ENCODE results near the gene FRK. TPM values are rescaled to one million over a fixed set of nuclear protein-coding genes. Genes with fewer than 3 reads are reported as not detected.
"Not testable (repeated sequence)": the region's sequence is repeated elsewhere in the genome, so short reads cannot be mapped to it uniquely, and the experiment has no call there.

FRK gene
- total and polyA plus RNA-seq, 8 donors: 3.1 to 16.1 (median 4.5) TPM

DNA sequence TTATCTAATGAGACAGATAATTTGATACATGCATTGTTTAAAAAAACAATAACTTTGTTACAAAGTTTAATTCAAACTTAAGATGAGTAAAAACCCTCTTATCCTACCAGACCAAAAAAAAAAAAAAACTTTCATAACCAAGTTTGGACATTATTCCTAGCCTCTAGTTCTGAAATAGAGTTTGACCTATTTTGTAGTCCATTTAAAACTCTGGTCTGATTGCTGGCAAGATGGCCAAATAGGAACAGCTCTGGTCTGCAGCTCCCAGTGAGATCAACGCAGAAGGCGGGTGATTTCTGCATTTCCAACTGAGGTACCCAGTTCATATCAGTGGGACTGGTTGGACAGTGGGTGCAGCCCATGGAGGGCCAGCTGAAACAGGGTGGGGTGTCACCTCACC, 125.9 kb downstream of the FRK start:
- H3K36me3 ChIP-seq: no peaks in the 10 kb centered on the region
- peaks cover 0 to 1% of the 10 kb centered on the region in 2 donors for H3K9me3 ChIP-seq
- no peaks in the 10 kb centered on the region for H3K4me1 ChIP-seq
- TF ChIP-seq CTCF (IDR thresholded peaks at IDR 0.05): no peak
- intact Hi-C loops (cut with DNase I): no loop called here
- H3K27ac ChIP-seq: no peak overlapping the region
- no peak overlapping the region for H3K4me3 ChIP-seq
- ATAC-seq: no peak
- no peaks in the 10 kb centered on the region for H3K27me3 ChIP-seq
- no peak for DNase-seq

DNA sequence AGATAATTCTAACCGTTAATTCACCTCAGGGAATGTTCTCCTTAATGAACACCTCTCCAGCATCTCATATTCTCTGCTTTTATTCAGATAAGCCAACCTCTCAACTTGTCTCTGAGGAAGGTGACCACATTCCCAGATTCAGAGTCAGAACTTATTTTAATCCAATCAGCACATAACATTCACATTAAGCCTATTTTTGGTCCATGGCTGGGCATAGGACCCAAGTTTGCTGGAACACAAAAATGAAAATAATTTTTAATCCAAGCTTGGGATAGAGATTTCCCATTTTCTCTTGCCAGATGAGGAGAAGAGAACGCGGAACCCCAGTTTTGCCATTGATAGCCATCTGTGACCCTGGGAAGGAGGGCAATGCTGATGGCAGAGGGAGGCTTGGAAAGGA, 126.5 kb downstream of the FRK start:
- no peak for TF ChIP-seq CTCF (IDR thresholded peaks at IDR 0.05)
- Histone ChIP-seq H3K9me3 (no peaks in the 10 kb centered on the region), H3K27me3 (no peaks in the 10 kb centered on the region), H3K4me3 (no peak overlapping the region), H3K27ac (no peak overlapping the region), H3K36me3 (no peaks in the 10 kb centered on the region), H3K4me1 (no peaks in the 10 kb centered on the region)
- no peak for ATAC-seq
- no peak for DNase-seq
- intact Hi-C loops (cut with DNase I): no loop called here

DNA sequence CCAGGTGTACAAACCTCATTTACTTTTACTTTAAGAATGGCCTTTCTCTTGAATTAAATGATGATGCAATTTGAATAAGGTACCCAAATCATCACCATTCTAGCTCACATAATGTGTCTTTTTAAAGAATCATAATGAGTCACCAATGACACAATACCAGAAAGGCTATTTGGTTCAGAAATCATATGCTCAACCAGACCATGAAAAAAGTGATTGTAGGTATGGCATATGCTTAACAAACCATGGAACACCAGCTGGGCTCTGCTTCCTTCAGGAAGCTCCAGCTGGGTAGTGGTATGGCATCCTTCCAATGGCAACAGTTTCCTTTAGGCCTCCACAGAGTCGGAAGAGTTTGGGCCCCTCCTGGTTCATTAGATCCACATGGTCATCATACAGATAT, 128.2 kb downstream of the FRK start:
- no peak for ATAC-seq
- H3K4me3 ChIP-seq: no peak overlapping the region
- no peak for TF ChIP-seq CTCF (IDR thresholded peaks at IDR 0.05)
- no peaks in the 10 kb centered on the region for H3K4me1 ChIP-seq
- intact Hi-C loops (cut with DNase I): no loop called here
- no peak for DNase-seq
- H3K27me3 ChIP-seq: no peaks in the 10 kb centered on the region
- H3K36me3 ChIP-seq: no peaks in the 10 kb centered on the region
- H3K27ac ChIP-seq: no peak overlapping the region
- peaks cover 0 to 3% of the 10 kb centered on the region in 2 donors for H3K9me3 ChIP-seq

DNA sequence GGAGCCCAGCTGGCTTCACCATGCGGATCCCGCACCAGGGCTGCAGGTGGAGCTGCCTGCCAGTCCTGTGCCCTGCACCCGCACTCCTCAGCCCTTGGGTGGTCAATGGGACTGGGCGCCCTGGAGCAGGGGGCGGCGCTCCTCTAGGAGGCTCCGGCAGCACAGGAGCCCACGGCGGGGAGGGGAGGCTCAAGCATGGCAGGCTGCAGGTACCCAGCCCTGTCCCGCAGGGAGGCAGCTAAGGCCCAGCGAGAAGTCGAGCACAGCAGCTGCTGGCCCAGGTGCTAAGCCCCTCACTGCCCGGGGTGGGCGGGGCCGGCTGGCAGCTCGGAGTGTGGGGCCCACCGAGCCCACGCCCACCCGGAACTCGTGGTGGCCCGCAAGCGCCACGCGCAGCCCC, 132.7 kb downstream of the FRK start:
- H3K27me3 ChIP-seq; H3K27ac ChIP-seq; H3K36me3 ChIP-seq; H3K9me3 ChIP-seq; H3K4me1 ChIP-seq; intact Hi-C loops (cut with DNase I); H3K4me3 ChIP-seq; ATAC-seq: not testable (repeated sequence)
- peak in 1 of 4 donors; percentile 62 for DNase-seq

DNA sequence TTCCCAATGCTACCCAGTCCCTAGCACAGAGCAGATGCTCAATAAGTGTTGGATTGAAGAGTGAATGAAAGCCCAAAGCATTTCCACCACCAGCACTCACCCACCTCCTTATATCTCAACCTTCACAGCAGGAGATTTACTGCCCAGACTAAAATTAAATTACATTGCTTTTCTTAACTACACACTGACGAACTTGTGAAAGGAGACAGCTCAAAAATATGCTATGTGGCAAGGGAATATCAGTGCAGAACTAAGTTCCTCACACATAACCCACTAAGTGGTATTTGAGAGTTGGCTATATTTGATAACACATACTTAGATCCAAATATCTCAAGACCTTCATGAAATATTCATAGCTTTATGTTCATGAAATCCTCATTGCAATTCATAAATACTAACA, 137.7 kb downstream of the FRK start:
- TF ChIP-seq CTCF (IDR thresholded peaks at IDR 0.05): no peak
- intact Hi-C loops (cut with DNase I): no loop called here
- Histone ChIP-seq H3K36me3 (no peaks in the 10 kb centered on the region), H3K27ac (no peak overlapping the region), H3K4me3 (no peak overlapping the region), H3K9me3 (peaks cover 0 to 2% of the 10 kb centered on the region in 2 donors), H3K4me1 (no peaks in the 10 kb centered on the region), H3K27me3 (no peaks in the 10 kb centered on the region)
- ATAC-seq (no peak), DNase-seq (no peak)

GRCh38 chr6:115914098-115914497, 146.6 kb downstream of the FRK start:
- no peak for ATAC-seq
- Histone ChIP-seq H3K27me3 (no peaks in the 10 kb centered on the region), H3K4me1 (no peaks in the 10 kb centered on the region), H3K36me3 (no peaks in the 10 kb centered on the region), H3K4me3 (no peak overlapping the region), H3K27ac (no peak overlapping the region), H3K9me3 (no peaks in the 10 kb centered on the region)
- no peak for TF ChIP-seq CTCF (IDR thresholded peaks at IDR 0.05)
- no peak for DNase-seq
- intact Hi-C loops (cut with DNase I): no loop called here

All from left lung (tissue), 10 donors.